OCI-LY1 (cell line): ENCODE results near the gene TTC28.

Source experiments
- H2AFZ ChIP-seq: fragments of 200-600 bp; sonication (generic), shearing (Covaris generic); 2 replicates; pipeline ENCODE4 v1.6.0; 2014; ENCODE audit warnings: antibody characterized with exemption, mild to moderate bottlenecking, low read length
- H3F3A ChIP-seq: fragments of 200-600 bp; sonication (generic), shearing (Covaris generic); 2 replicates; pipeline ENCODE4 v1.6.0; 2014; ENCODE audit warnings: mild to moderate bottlenecking, antibody characterized with exemption, low read length, moderate library complexity; ENCODE audit not compliant: insufficient read depth
- H3K27ac ChIP-seq: fragments of 200-600 bp; sonication (generic); 2 replicates; pipeline ENCODE4 v1.5.1; 2014; ENCODE audit warnings: low read length, mixed run types, mild to moderate bottlenecking, low read depth; ENCODE audit not compliant: poor library complexity, severe bottlenecking
- H3K27me3 ChIP-seq: fragments of 200-600 bp; sonication (generic); 2 replicates; pipeline ENCODE4 v1.6.0; 2014; ENCODE audit warnings: antibody characterized with exemption, mild to moderate bottlenecking, low read length, moderate library complexity; ENCODE audit not compliant: insufficient read depth
- H3K36me3 ChIP-seq: fragments of 200-600 bp; sonication (generic); 2 replicates; pipeline ENCODE4 v1.6.1; 2014; ENCODE audit warnings: mild to moderate bottlenecking, antibody characterized with exemption, low read length, moderate library complexity, mixed read lengths; ENCODE audit not compliant: insufficient read depth
- H3K4me1 ChIP-seq: fragments of 200-600 bp; sonication (generic); 2 replicates; pipeline ENCODE4 v1.5.1; 2014; ENCODE audit warnings: mild to moderate bottlenecking, low read length, moderate library complexity; ENCODE audit not compliant: insufficient read depth, severe bottlenecking
- H3K4me2 ChIP-seq: fragments of 200-600 bp; sonication (generic), shearing (Covaris generic); 2 replicates; pipeline ENCODE4 v1.6.1; 2014; ENCODE audit warnings: low read length
- H3K4me3 ChIP-seq: fragments of 200-600 bp; sonication (generic); 2 replicates; pipeline ENCODE4 v1.5.1; 2014; ENCODE audit warnings: low read length, low read depth, mild to moderate bottlenecking, mixed read lengths; ENCODE audit not compliant: poor library complexity, severe bottlenecking
- H3K79me2 ChIP-seq: fragments of 200-600 bp; shearing (Covaris generic); 2 replicates; pipeline ENCODE4 v1.6.1; 2016; ENCODE audit warnings: mixed run types, low read length, mixed read lengths; ENCODE audit not compliant: insufficient read depth
- H3K9ac ChIP-seq: fragments of 200-600 bp; sonication (generic), shearing (Covaris generic); 2 replicates; pipeline ENCODE4 v1.6.1; 2014; ENCODE audit warnings: mild to moderate bottlenecking, low read length, mixed read lengths
- H3K9me2 ChIP-seq: fragments of 200-600 bp; sonication (generic), shearing (Covaris generic); 2 replicates; pipeline ENCODE4 v1.6.1; 2014; ENCODE audit warnings: low read depth, mild to moderate bottlenecking, low read length, mixed read lengths
- H3K9me3 ChIP-seq: fragments of 200-600 bp; shearing (Covaris generic); 2 replicates; pipeline ENCODE4 v1.6.1; 2014; ENCODE audit warnings: low read length, mixed read lengths
- H4K20me1 ChIP-seq: fragments of 200-600 bp; sonication (generic), shearing (Covaris generic); 2 replicates; pipeline ENCODE4 v1.6.0; 2016; ENCODE audit warnings: mild to moderate bottlenecking, low read length; ENCODE audit not compliant: insufficient read depth
- CTCF ChIP-seq: fragments of 200-600 bp; sonication (generic), shearing (Covaris generic); IDR thresholded peaks from 2 replicates; pipeline ENCODE4 v1.5.1; 2017; ENCODE audit warnings: mild to moderate bottlenecking, antibody characterized with exemption, low read length, moderate library complexity, mixed read lengths
- EZH2 ChIP-seq: fragments of 200-600 bp; sonication (generic), shearing (Covaris generic); IDR thresholded peaks from 2 replicates; pipeline ENCODE4 v1.8.0; 2017; ENCODE audit warnings: borderline replicate concordance, mixed run types, mild to moderate bottlenecking, antibody characterized with exemption, low read length, moderate library complexity, mixed read lengths

TTC28 gene

GRCh38 chr22:28629420-28630176, 50.0 kb downstream of the TTC28 start:
- Histone ChIP-seq H3K27ac (no peak overlapping the region), H3K4me3 (no peak overlapping the region), H3F3A (no peaks in the 10 kb centered on the region), H3K27me3 (no peaks in the 10 kb centered on the region), H4K20me1 (no peaks in the 10 kb centered on the region), H3K36me3 (no peaks in the 10 kb centered on the region), H3K9me3 (no peaks in the 10 kb centered on the region), H3K79me2 (no peaks in the 10 kb centered on the region), H3K4me1 (no peaks in the 10 kb centered on the region), H2AFZ (no peak overlapping the region), H3K9ac (no peak overlapping the region), H3K9me2 (no peaks in the 10 kb centered on the region), H3K4me2 (no peak overlapping the region)
- TF ChIP-seq CTCF (no peak), EZH2 (no peak)

- Histone ChIP-seq H3K79me2 (no peaks in the 10 kb centered on the region), H3K4me1 (no peaks in the 10 kb centered on the region), H3K9ac (no peak overlapping the region), H4K20me1 (no peaks in the 10 kb centered on the region), H3K4me3 (no peak overlapping the region), H3K27me3 (no peaks in the 10 kb centered on the region), H3K36me3 (no peaks in the 10 kb centered on the region), H3F3A (no peaks in the 10 kb centered on the region), H3K9me3 (no peaks in the 10 kb centered on the region), H3K9me2 (no peaks in the 10 kb centered on the region), H2AFZ (no peak overlapping the region), H3K27ac (no peak overlapping the region), H3K4me2 (no peak overlapping the region)
- no peak for TF ChIP-seq EZH2
- no peak for TF ChIP-seq CTCF
Measured at GRCh38 chr22:28628766-28629165, 50.9 kb downstream of the TTC28 start.

- no peaks in the 10 kb centered on the region for H3K4me1 ChIP-seq
- H3K9me3 ChIP-seq = no peaks in the 10 kb centered on the region
- no peaks in the 10 kb centered on the region for H3K79me2 ChIP-seq
- no peaks in the 10 kb centered on the region for H3K36me3 ChIP-seq
- no peak overlapping the region for H2AFZ ChIP-seq
- no peaks in the 10 kb centered on the region for H3K27me3 ChIP-seq
- no peak for TF ChIP-seq EZH2
- no peaks in the 10 kb centered on the region for H3K9me2 ChIP-seq
- no peaks in the 10 kb centered on the region for H3F3A ChIP-seq
- no peak overlapping the region for H3K27ac ChIP-seq
- no peaks in the 10 kb centered on the region for H4K20me1 ChIP-seq
- H3K9ac ChIP-seq = no peak overlapping the region
- H3K4me2 ChIP-seq = no peak overlapping the region
- H3K4me3 ChIP-seq = no peak overlapping the region
Measured at GRCh38 chr22:28627791-28628190, 51.8 kb downstream of the TTC28 start.

GRCh38 chr22:28620244-28620922, 59.3 kb downstream of the TTC28 start:
- Histone ChIP-seq H3K9ac (no peak overlapping the region), H3K27ac (no peak overlapping the region), H3K4me3 (no peak overlapping the region), H4K20me1 (no peaks in the 10 kb centered on the region), H3K79me2 (no peaks in the 10 kb centered on the region), H3F3A (no peaks in the 10 kb centered on the region), H3K9me2 (no peaks in the 10 kb centered on the region), H3K4me2 (no peak overlapping the region), H3K9me3 (no peaks in the 10 kb centered on the region), H3K36me3 (no peaks in the 10 kb centered on the region), H3K27me3 (no peaks in the 10 kb centered on the region), H2AFZ (no peak overlapping the region), H3K4me1 (no peaks in the 10 kb centered on the region)
- no peak for TF ChIP-seq EZH2
- TF ChIP-seq CTCF = no peak
